Erythroblast (primary cell): Measurements from ENCODE around the gene TMEM235.
A peak's percentile ranks its signal among the peaks of the same experiment; 100 is the strongest.

Experiments used
- DNase-seq, 2 experiments: peaks; one replicate each; lab custom pipeline; 2025; lab: John Stamatoyannopoulos, UW
- GATA1 ChIP-seq: IDR thresholded peaks from 2 replicates; pipeline ENCODE4 v1.6.1; 2011; ENCODE audit warnings: low read depth, mild to moderate bottlenecking, control low read depth, low read length, moderate library complexity
- POLR2A ChIP-seq: IDR thresholded peaks from 2 replicates; pipeline ENCODE4 v1.6.1; 2011; ENCODE audit warnings: mild to moderate bottlenecking, low read length

Gene TMEM235

DNA sequence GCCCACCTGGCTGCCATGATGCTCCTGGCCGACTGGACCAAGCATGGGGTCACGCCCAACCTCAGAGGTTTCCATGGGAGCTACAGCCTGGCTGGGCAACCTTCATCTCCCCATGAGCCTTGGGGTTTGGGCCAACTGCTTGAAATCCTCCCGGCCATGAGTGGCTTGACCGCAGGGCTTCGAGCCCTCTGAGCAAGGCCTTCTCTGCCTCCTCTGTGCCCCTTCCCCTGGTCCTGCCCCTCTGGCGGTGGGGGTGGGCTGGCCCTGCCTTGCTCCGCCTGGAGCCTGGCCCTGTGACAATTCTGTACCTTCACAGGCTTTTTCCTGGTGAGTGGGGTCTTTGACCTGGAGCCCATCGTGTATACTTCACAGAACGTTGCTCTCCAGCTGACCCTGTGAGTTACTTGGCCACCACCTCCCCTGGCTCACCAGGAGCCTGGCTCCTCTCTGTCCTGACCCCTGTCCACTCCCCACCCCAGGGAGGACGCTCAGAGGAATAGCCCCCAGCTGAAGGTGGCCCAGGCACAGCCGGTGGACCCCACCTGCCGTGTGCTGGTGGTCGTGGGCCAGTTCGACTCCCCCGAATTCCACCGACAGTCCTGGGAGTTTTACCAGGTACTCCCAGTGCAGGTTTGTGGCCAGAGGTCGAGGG lies 26.2 kb upstream of the TMEM235 start:
- no peak for DNase-seq
- TF ChIP-seq POLR2A, result no peak
- TF ChIP-seq GATA1, result no peak

DNA sequence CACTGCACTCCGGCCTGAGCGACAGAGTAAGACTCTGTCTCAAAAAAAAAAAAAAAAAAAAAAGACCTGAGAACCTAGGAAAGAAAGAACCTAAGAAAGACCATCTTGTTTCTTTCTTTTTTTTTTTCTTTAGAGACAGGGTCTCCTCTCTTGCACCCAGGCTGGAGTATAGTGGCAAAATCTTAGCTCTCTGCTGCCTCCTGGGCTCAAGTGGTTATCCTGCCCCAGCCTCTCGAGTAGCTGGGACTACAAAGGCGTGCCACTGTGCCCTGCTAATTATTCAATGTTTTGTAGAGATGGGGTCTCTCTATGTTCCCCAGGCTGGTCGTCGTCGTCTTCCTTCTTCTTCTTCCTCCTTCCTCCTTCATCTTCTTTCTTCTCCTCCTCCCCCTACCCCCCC lies 25.1 kb upstream of the TMEM235 start:
- no peak for DNase-seq
- TF ChIP-seq GATA1, result no peak
- no peak for TF ChIP-seq POLR2A

- TF ChIP-seq POLR2A (no peak), GATA1 (no peak)
- DNase-seq, result no peak
These were observed 22.9 kb upstream of the TMEM235 start for GRCh38 chr17:78208486-78208885.

DNA sequence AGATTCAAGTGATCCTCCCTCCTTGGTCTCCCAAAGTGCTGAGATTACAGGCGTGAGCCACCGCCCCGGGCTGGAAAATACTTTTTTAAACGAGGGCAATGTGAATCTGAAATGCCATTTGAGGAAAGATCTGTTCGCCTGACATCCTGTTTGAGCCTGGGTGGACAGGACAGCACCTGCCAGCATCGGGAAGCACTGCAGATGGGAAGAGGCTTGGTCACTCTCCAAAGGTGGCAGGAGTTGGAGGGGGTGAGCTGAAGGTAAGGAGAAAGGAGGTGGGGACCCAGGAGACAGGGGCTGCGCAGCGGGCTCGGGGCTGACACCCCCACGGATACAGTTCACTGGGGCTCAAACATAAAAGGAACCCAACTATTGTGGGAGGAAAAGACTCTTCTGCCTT lies 21.3 kb upstream of the TMEM235 start:
- TF ChIP-seq POLR2A, result no peak
- TF ChIP-seq GATA1, result no peak
- DNase-seq, result no peak

DNA sequence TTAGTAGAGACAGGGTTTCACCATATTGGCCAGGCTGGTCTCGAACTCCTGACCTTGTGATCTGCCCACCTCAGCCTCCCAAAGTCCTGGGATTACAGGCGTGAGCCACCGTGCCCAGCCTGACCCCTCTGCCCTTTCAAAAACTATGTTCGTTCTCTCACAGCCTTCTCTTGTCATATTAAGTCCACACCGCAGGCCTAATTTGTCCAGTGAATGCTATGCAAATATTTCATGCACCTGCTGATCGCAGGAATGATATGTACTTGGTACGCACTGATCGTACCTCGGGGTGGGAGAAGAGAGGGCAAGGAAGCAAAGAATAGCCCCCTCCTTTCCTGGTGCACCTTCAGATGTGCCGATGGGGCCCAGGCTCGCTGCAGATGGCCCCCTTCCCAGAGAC lies 20.4 kb upstream of the TMEM235 start:
- TF ChIP-seq POLR2A (no peak), GATA1 (no peak)
- DNase-seq, result no peak

GRCh38 chr17:78214016-78214705 lies 17.3 kb upstream of the TMEM235 start, which contains the start of gene BIRC5:
Gene BIRC5, plus strand, starts transcription at chr17:78214253. Its CDS starts 64 bp downstream, at chr17:78214317.
- peak; percentile 93 to 96 for DNase-seq
- TF ChIP-seq GATA1 (no peak), POLR2A (peak; percentile 73)

DNA sequence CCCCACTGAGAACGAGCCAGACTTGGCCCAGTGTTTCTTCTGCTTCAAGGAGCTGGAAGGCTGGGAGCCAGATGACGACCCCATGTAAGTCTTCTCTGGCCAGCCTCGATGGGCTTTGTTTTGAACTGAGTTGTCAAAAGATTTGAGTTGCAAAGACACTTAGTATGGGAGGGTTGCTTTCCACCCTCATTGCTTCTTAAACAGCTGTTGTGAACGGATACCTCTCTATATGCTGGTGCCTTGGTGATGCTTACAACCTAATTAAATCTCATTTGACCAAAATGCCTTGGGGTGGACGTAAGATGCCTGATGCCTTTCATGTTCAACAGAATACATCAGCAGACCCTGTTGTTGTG lies 16.7 kb upstream of the TMEM235 start:
- TF ChIP-seq POLR2A (no peak), GATA1 (no peak)
- DNase-seq, result peak; percentile 69 to 73

DNA sequence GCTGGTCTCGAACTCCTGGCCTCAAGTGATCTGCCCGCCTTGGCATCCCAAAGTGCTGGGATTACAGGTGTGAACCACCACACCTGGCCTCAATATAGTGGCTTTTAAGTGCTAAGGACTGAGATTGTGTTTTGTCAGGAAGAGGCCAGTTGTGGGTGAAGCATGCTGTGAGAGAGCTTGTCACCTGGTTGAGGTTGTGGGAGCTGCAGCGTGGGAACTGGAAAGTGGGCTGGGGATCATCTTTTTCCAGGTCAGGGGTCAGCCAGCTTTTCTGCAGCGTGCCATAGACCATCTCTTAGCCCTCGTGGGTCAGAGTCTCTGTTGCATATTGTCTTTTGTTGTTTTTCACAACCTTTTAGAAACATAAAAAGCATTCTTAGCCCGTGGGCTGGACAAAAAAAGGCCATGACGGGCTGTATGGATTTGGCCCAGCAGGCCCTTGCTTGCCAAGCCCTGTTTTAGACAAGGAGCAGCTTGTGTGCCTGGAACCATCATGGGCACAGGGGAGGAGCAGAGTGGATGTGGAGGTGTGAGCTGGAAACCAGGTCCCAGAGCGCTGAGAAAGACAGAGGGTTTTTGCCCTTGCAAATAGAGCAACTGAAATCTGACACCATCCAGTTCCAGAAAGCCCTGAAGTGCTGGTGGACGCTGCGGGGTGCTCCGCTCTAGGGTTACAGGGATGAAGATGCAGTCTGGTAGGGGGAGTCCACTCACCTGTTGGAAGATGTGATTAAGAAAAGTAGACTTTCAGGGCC lies 11.9 kb upstream of the TMEM235 start:
- TF ChIP-seq POLR2A (no peak), GATA1 (no peak)
- DNase-seq, result no peak

- no peak for TF ChIP-seq GATA1
- TF ChIP-seq POLR2A, result no peak
- no peak for DNase-seq
These were observed 8.4 kb upstream of the TMEM235 start for GRCh38 chr17:78223061-78223460.

DNA sequence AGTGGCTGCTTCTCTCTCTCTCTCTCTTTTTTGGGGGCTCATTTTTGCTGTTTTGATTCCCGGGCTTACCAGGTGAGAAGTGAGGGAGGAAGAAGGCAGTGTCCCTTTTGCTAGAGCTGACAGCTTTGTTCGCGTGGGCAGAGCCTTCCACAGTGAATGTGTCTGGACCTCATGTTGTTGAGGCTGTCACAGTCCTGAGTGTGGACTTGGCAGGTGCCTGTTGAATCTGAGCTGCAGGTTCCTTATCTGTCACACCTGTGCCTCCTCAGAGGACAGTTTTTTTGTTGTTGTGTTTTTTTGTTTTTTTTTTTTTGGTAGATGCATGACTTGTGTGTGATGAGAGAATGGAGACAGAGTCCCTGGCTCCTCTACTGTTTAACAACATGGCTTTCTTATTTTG lies 7.7 kb upstream of the TMEM235 start:
- TF ChIP-seq GATA1, result no peak
- TF ChIP-seq POLR2A, result no peak
- no peak for DNase-seq

DNA sequence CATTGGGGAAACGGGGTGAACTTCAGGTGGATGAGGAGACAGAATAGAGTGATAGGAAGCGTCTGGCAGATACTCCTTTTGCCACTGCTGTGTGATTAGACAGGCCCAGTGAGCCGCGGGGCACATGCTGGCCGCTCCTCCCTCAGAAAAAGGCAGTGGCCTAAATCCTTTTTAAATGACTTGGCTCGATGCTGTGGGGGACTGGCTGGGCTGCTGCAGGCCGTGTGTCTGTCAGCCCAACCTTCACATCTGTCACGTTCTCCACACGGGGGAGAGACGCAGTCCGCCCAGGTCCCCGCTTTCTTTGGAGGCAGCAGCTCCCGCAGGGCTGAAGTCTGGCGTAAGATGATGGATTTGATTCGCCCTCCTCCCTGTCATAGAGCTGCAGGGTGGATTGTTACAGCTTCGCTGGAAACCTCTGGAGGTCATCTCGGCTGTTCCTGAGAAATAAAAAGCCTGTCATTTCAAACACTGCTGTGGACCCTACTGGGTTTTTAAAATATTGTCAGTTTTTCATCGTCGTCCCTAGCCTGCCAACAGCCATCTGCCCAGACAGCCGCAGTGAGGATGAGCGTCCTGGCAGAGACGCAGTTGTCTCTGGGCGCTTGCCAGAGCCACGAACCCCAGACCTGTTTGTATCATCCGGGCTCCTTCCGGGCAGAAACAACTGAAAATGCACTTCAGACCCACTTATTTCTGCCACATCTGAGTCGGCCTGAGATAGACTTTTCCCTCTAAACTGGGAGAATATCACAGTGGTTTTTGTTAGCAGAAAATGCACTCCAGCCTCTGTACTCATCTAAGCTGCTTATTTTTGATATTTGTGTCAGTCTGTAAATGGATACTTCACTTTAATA lies 7.0 kb upstream of the TMEM235 start:
- TF ChIP-seq GATA1 (no peak), POLR2A (no peak)
- DNase-seq, result no peak

GRCh38 chr17:78225088-78225865 lies 6.2 kb upstream of the TMEM235 start:
- DNase-seq, result no peak
- no peak for TF ChIP-seq GATA1
- no peak for TF ChIP-seq POLR2A
